ENCODE data around the gene RCSD1.

Gene RCSD1

DNA sequence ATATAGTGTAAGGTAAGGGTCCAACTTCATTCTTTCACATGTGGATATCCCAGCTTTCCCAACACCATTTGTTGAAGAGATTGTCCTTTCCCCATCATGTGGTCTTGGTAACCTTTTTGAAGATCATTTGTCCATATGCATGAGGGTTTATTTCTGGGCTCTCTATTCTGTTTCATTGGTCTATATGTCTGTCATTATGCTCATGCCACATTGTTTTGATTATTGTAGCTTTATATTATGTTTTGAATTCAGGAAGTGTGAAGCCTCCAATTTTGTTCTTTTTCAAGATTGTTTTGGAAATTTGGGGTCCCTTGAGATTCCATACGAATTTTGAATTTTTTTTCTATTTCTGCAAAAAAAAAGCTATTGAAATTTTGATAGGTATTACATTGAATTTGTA lies 15.2 kb upstream of the RCSD1 start:
- H3K4me2 ChIP-seq (ENCODE audit: low read depth, low read length, poor library complexity, severe bottlenecking), result no peak overlapping the region
- H3K4me3 ChIP-seq (ENCODE audit: insufficient read depth, low read length, poor library complexity, severe bottlenecking), result no peak overlapping the region
- no peak overlapping the region for H3K9ac ChIP-seq (ENCODE audit: low read length)
- TF ChIP-seq EZH2phosphoT487 (conservative IDR thresholded peaks at IDR 0.05; ENCODE audit: low read length), result no peak
- TF ChIP-seq, protein P1, sequence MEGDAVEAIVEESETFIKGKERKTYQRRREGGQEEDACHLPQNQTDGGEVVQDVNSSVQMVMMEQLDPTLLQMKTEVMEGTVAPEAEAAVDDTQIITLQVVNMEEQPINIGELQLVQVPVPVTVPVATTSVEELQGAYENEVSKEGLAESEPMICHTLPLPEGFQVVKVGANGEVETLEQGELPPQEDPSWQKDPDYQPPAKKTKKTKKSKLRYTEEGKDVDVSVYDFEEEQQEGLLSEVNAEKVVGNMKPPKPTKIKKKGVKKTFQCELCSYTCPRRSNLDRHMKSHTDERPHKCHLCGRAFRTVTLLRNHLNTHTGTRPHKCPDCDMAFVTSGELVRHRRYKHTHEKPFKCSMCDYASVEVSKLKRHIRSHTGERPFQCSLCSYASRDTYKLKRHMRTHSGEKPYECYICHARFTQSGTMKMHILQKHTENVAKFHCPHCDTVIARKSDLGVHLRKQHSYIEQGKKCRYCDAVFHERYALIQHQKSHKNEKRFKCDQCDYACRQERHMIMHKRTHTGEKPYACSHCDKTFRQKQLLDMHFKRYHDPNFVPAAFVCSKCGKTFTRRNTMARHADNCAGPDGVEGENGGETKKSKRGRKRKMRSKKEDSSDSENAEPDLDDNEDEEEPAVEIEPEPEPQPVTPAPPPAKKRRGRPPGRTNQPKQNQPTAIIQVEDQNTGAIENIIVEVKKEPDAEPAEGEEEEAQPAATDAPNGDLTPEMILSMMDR (IDR thresholded peaks at IDR 0.05; ENCODE audit: insufficient read depth, low read length, poor library complexity, severe bottlenecking), result no peak
- no peaks in the 10 kb centered on the region for H4K20me1 ChIP-seq (ENCODE audit: low read depth, low read length)
- no peaks in the 10 kb centered on the region for H3K27me3 ChIP-seq (ENCODE audit: low read length)
- H3K79me2 ChIP-seq (ENCODE audit: insufficient read depth, low read length), result no peaks in the 10 kb centered on the region
- H3F3A ChIP-seq (ENCODE audit: insufficient read depth), result 0 out of 2 replicates have a peak, but pooled peaks cover 3% of the 10 kb centered on the region
- no peaks in the 10 kb centered on the region for H3K9me2 ChIP-seq (replicated peaks; ENCODE audit: insufficient read depth, low read length)
- no peak overlapping the region for H3K27ac ChIP-seq (ENCODE audit: low read depth, low read length)
- no peak overlapping the region for H2AFZ ChIP-seq (ENCODE audit: low read depth, low read length, severe bottlenecking)
- peaks cover 9% of the 10 kb centered on the region; the same call in 1 of the 2 replicates for H3K9me3 ChIP-seq (ENCODE audit: insufficient read depth, low read length)
- H3K36me3 ChIP-seq (ENCODE audit: low read length), result peaks cover 9% of the 10 kb centered on the region

- Histone ChIP-seq H3K4me2 (ENCODE audit: low read depth, low read length, poor library complexity, severe bottlenecking) (peak overlapping the region; percentile 64), H3K9ac (ENCODE audit: low read length) (peak overlapping the region; percentile 39; the same call in 1 of the 2 replicates), H3K36me3 (ENCODE audit: low read length) (peaks cover 9% of the 10 kb centered on the region), H3K9me3 (ENCODE audit: insufficient read depth, low read length) (peaks cover 9% of the 10 kb centered on the region; the same call in 1 of the 2 replicates), H3F3A (ENCODE audit: insufficient read depth) (peaks cover 8% of the 10 kb centered on the region; the same call in 1 of the 2 replicates), H4K20me1 (ENCODE audit: low read depth, low read length) (no peaks in the 10 kb centered on the region), H3K79me2 (ENCODE audit: insufficient read depth, low read length) (no peaks in the 10 kb centered on the region), H3K27me3 (ENCODE audit: low read length) (no peaks in the 10 kb centered on the region), H3K4me3 (ENCODE audit: insufficient read depth, low read length, poor library complexity, severe bottlenecking) (peak overlapping the region; percentile 27), H2AFZ (ENCODE audit: low read depth, low read length, severe bottlenecking) (peak overlapping the region; percentile 0), H3K9me2 (replicated peaks; ENCODE audit: insufficient read depth, low read length) (no peaks in the 10 kb centered on the region), H3K27ac (ENCODE audit: low read depth, low read length) (peak overlapping the region; percentile 62)
- TF ChIP-seq, protein P1 (IDR thresholded peaks at IDR 0.05; ENCODE audit: insufficient read depth, low read length, poor library complexity, severe bottlenecking), result no peak
- no peak for TF ChIP-seq EZH2phosphoT487 (conservative IDR thresholded peaks at IDR 0.05; ENCODE audit: low read length)
Observed at GRCh38 chr1:167616521-167616920, 13.5 kb upstream of the RCSD1 start.

DNA sequence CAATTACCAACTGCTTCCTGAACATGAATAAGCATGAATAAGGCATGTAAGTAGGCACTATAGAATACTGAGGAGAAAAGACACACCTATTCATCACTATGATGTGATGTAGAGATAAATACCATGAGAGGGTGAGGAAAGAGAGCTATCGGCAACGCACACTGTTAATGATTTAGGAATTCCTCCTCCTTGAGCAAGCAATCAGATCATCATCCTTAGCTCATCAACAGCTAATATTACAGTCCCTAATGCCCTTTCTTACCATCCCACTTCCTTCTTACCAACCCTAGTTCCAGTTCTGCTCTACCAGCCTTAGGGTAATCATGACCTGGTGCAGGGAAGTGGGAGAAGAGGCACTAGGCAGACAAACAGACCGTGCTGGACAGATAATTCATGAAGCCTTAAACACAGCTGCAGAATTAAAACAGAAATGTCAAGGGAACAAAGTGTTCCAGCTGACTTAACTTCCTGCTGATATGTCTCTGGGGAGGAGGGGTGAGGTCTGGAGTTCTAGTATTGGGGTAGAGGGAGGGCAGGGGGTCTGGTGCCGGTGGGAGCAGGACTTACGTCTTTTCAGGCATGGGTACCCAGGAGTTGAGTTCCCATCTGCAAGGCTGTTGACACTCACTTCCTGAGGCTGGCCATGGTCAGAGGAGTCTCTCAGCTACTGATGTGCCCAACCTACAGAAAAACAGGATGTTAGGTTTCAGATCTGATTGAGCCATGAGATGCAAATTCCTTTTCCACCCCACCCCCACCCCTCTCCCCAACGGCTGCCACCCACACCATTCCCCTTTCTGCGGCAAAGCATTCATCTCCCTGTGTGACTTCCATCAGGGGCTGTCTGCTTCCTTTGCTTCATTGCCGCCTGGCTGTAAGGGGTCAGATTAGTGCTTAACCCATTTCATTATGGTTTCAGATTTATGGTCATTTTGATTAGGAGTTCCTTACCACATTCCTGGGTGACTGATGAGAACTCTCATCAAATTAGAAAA lies 12.6 kb upstream of the RCSD1 start:
- Histone ChIP-seq H3K4me2 (ENCODE audit: low read depth, low read length, poor library complexity, severe bottlenecking) (peak overlapping the region; percentile 64), H3K27ac (ENCODE audit: low read depth, low read length) (peak overlapping the region; percentile 62), H3K9ac (ENCODE audit: low read length) (peak overlapping the region; percentile 39)

More for the DNA sequence above, 12.6 kb upstream of the RCSD1 start:
- Histone ChIP-seq H4K20me1 (ENCODE audit: low read depth, low read length) (no peaks in the 10 kb centered on the region), H3K27me3 (ENCODE audit: low read length) (no peaks in the 10 kb centered on the region), H3K9me2 (replicated peaks; ENCODE audit: insufficient read depth, low read length) (no peaks in the 10 kb centered on the region), H2AFZ (ENCODE audit: low read depth, low read length, severe bottlenecking) (peak overlapping the region; percentile 55), H3K79me2 (ENCODE audit: insufficient read depth, low read length) (no peaks in the 10 kb centered on the region), H3K36me3 (ENCODE audit: low read length) (peaks cover 9% of the 10 kb centered on the region), H3F3A (ENCODE audit: insufficient read depth) (peaks cover 8% of the 10 kb centered on the region; the same call in 1 of the 2 replicates), H3K4me3 (ENCODE audit: insufficient read depth, low read length, poor library complexity, severe bottlenecking) (peak overlapping the region; percentile 27), H3K9me3 (ENCODE audit: insufficient read depth, low read length) (peaks cover 9% of the 10 kb centered on the region; the same call in 1 of the 2 replicates)
- TF ChIP-seq, protein P1 (IDR thresholded peaks at IDR 0.05; ENCODE audit: insufficient read depth, low read length, poor library complexity, severe bottlenecking), result no peak
- no peak for TF ChIP-seq EZH2phosphoT487 (conservative IDR thresholded peaks at IDR 0.05; ENCODE audit: low read length)
